ENCODE data around the gene PTK6.

GRCh38 chr20:63520504-63520933 is 16.7 kb downstream of the PTK6 start, which contains the start of gene PPDPF:
- TF ChIP-seq EP300 (IDR thresholded peaks at IDR 0.05; ENCODE audit: low read depth in 2 of 2, low read length in 2 of 2): no peak
- TF ChIP-seq EP300 (CRISPR knock-in tag; IDR thresholded peaks at IDR 0.05; ENCODE audit: borderline replicate concordance): no peak
- no peak for TF ChIP-seq ZIK1 (CRISPR knock-in tag; IDR thresholded peaks at IDR 0.05; ENCODE audit: borderline replicate concordance, low read depth)
- TF ChIP-seq ATF3 (CRISPR knock-in tag; IDR thresholded peaks at IDR 0.05): no peak
- no peak for TF ChIP-seq ZNF224 (CRISPR knock-in tag; IDR thresholded peaks at IDR 0.05)
- TF ChIP-seq ZBTB49 (CRISPR knock-in tag; IDR thresholded peaks at IDR 0.05; ENCODE audit: borderline replicate concordance): no peak
- TF ChIP-seq CTCF (CRISPR knock-in tag; IDR thresholded peaks at IDR 0.05): no peak

Measured in HepG2 (cell line).